Measurements from ENCODE around the gene WSCD2. TPM values are rescaled to one million over a fixed set of nuclear protein-coding genes. Genes with fewer than 3 reads are reported as not detected.

Gene WSCD2
- polyA plus RNA-seq, 1 of the 3 experiments (the other 2 are of a cell fraction): 0.03 TPM

DNA sequence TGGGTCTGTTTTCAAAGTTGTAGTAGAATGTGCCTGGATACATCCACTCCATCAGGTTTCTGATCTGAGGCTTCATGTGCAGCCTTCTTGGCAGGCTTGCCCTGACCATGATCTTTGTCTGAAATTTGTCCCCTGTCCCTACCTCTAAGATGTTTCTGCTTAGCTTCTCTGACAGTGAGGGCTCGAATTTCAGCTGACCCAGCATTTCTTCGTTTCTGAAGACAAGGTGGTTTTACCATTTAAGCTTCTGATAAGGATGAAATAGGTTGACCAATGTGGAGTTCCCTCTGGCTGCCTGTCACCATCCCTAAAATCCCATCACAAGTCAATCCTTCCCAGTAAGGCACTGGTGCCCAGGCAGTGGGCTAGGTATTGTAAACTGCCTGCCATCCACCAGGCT, 153.1 kb downstream of the WSCD2 start:
- TF ChIP-seq GATA2 (CRISPR knock-in tag; IDR thresholded peaks at IDR 0.05) (no peak), TCF12 (IDR thresholded peaks at IDR 0.05) (no peak), NFIC (IDR thresholded peaks at IDR 0.05; ENCODE audit: borderline replicate concordance) (no peak), RFX5 (IDR thresholded peaks at IDR 0.05; ENCODE audit: low read length) (no peak), FOXJ3 (CRISPR knock-in tag; IDR thresholded peaks at IDR 0.05) (no peak), JUND (IDR thresholded peaks at IDR 0.05) (no peak), RCOR1 (IDR thresholded peaks at IDR 0.05; ENCODE audit: low read length) (no peak), NRF1 (IDR thresholded peaks at IDR 0.05; ENCODE audit: low read depth, low read length) (no peak), YY1 (IDR thresholded peaks at IDR 0.05; ENCODE audit: low read depth) (no peak), MXI1 (IDR thresholded peaks at IDR 0.05; ENCODE audit: low read depth, low read length) (no peak)
- TF ChIP-seq, protein P1, sequence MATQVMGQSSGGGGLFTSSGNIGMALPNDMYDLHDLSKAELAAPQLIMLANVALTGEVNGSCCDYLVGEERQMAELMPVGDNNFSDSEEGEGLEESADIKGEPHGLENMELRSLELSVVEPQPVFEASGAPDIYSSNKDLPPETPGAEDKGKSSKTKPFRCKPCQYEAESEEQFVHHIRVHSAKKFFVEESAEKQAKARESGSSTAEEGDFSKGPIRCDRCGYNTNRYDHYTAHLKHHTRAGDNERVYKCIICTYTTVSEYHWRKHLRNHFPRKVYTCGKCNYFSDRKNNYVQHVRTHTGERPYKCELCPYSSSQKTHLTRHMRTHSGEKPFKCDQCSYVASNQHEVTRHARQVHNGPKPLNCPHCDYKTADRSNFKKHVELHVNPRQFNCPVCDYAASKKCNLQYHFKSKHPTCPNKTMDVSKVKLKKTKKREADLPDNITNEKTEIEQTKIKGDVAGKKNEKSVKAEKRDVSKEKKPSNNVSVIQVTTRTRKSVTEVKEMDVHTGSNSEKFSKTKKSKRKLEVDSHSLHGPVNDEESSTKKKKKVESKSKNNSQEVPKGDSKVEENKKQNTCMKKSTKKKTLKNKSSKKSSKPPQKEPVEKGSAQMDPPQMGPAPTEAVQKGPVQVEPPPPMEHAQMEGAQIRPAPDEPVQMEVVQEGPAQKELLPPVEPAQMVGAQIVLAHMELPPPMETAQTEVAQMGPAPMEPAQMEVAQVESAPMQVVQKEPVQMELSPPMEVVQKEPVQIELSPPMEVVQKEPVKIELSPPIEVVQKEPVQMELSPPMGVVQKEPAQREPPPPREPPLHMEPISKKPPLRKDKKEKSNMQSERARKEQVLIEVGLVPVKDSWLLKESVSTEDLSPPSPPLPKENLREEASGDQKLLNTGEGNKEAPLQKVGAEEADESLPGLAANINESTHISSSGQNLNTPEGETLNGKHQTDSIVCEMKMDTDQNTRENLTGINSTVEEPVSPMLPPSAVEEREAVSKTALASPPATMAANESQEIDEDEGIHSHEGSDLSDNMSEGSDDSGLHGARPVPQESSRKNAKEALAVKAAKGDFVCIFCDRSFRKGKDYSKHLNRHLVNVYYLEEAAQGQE (IDR thresholded peaks at IDR 0.05; ENCODE audit: low read depth, low read length): no peak
- TF ChIP-seq, protein P2, sequence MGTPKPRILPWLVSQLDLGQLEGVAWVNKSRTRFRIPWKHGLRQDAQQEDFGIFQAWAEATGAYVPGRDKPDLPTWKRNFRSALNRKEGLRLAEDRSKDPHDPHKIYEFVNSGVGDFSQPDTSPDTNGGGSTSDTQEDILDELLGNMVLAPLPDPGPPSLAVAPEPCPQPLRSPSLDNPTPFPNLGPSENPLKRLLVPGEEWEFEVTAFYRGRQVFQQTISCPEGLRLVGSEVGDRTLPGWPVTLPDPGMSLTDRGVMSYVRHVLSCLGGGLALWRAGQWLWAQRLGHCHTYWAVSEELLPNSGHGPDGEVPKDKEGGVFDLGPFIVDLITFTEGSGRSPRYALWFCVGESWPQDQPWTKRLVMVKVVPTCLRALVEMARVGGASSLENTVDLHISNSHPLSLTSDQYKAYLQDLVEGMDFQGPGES (IDR thresholded peaks at IDR 0.05; ENCODE audit: low read depth, low read length): no peak
- H3K27me3 ChIP-seq (ENCODE audit: insufficient read depth): no peaks in the 10 kb centered on the region
- WGBS (ENCODE audit: low lambda C conversion rate): 17% methylated on average over 2 of the region's 2 CpGs

DNA sequence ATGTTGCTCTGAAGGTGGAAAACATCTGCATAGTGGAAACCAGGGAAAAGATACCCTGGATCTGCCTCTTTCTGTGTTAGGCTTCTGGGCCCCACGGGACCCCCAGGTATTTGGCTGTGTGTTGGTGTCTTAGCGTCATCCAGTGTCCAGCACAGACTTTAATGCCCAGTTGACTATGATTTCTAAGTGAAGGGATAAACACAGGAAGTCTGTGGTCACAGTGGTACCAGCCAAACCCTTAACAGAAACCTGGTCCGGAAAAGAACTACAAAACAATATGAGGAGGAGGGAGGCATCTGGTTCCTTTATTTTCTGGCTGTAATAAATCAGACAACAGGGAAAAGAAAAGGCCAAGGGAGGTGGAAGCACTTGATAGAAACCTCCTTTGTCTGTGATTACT, 153.6 kb downstream of the WSCD2 start:
- Histone ChIP-seq H3K79me2 (ENCODE audit: insufficient read depth) (no peaks in the 10 kb centered on the region), H3K9me3 (no peaks in the 10 kb centered on the region), H3K27ac (ENCODE audit: low read depth in 2 of 2, low read length in 1 of 2) (no peak overlapping the region), H3K36me3 (replicated peaks in 1 of 2; ENCODE audit: control insufficient read depth in 1 of 2, insufficient read depth in 2 of 2, low read length in 1 of 2) (no peaks in the 10 kb centered on the region), H3K9ac (no peak overlapping the region), H3K4me2 (no peak overlapping the region), H3K4me3 (ENCODE audit: low read depth in 2 of 2, low read length in 1 of 2) (no peak overlapping the region), H2AFZ (ENCODE audit: low read depth) (no peak overlapping the region), H3F3A (replicated peaks; ENCODE audit: insufficient read depth) (no peaks in the 10 kb centered on the region), H3K27me3 (ENCODE audit: insufficient read depth) (no peaks in the 10 kb centered on the region), H4K20me1 (ENCODE audit: insufficient read depth) (no peaks in the 10 kb centered on the region), H3K9me2 (no peaks in the 10 kb centered on the region), H3K4me1 (ENCODE audit: control insufficient read depth in 1 of 2, insufficient read depth in 2 of 2, low read depth in 1 of 2, low read length in 1 of 2) (no peaks in the 10 kb centered on the region; a peak in 1 of 4 replicates)
- TF ChIP-seq TEAD4 (IDR thresholded peaks at IDR 0.05; ENCODE audit: borderline replicate concordance, insufficient read depth) (no peak), JUND (IDR thresholded peaks at IDR 0.05) (no peak), MAX (IDR thresholded peaks at IDR 0.05; ENCODE audit: low read depth) (no peak), EP300 (IDR thresholded peaks at IDR 0.05; ENCODE audit: borderline replicate concordance in 1 of 2, low read depth in 1 of 2, low read length in 1 of 2) (no peak), POLR2AphosphoS5 (IDR thresholded peaks at IDR 0.05; ENCODE audit: low read depth, low read length) (no peak), CHD2 (IDR thresholded peaks at IDR 0.05; ENCODE audit: low read length, partially characterized antibody) (no peak)
- TF ChIP-seq, protein P3, sequence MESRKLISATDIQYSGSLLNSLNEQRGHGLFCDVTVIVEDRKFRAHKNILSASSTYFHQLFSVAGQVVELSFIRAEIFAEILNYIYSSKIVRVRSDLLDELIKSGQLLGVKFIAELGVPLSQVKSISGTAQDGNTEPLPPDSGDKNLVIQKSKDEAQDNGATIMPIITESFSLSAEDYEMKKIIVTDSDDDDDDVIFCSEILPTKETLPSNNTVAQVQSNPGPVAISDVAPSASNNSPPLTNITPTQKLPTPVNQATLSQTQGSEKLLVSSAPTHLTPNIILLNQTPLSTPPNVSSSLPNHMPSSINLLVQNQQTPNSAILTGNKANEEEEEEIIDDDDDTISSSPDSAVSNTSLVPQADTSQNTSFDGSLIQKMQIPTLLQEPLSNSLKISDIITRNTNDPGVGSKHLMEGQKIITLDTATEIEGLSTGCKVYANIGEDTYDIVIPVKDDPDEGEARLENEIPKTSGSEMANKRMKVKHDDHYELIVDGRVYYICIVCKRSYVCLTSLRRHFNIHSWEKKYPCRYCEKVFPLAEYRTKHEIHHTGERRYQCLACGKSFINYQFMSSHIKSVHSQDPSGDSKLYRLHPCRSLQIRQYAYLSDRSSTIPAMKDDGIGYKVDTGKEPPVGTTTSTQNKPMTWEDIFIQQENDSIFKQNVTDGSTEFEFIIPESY (IDR thresholded peaks at IDR 0.05; ENCODE audit: borderline replicate concordance, low read depth): no peak
- TF ChIP-seq, protein P2 (IDR thresholded peaks at IDR 0.05; ENCODE audit: low read depth, low read length): no peak
- no peak for DNase-seq
- ChIA-PET CTCF (no interaction called here), POLR2A (no interaction called here)
- WGBS (ENCODE audit: low lambda C conversion rate): 32% methylated on average over 3 of the region's 3 CpGs

More for the DNA sequence above, 153.1 kb downstream of the WSCD2 start:
- no peaks in the 10 kb centered on the region for H3K79me2 ChIP-seq (ENCODE audit: insufficient read depth)
- H3K27ac ChIP-seq (ENCODE audit: low read depth in 2 of 2, low read length in 1 of 2): no peak overlapping the region
- no peak overlapping the region for H3K4me3 ChIP-seq (ENCODE audit: low read depth in 2 of 2, low read length in 1 of 2)
- no peak overlapping the region for H3K9ac ChIP-seq
- H3K36me3 ChIP-seq (replicated peaks in 1 of 2; ENCODE audit: control insufficient read depth in 1 of 2, insufficient read depth in 2 of 2, low read length in 1 of 2): no peaks in the 10 kb centered on the region
- no peak overlapping the region for H3K4me2 ChIP-seq
- H3K9me2 ChIP-seq: no peaks in the 10 kb centered on the region
- CTCF ChIA-PET: no interaction called here
- H3K4me1 ChIP-seq (ENCODE audit: control insufficient read depth in 1 of 2, insufficient read depth in 2 of 2, low read depth in 1 of 2, low read length in 1 of 2): no peaks in the 10 kb centered on the region; a peak in 1 of 4 replicates
- H3K9me3 ChIP-seq: no peaks in the 10 kb centered on the region
- no peaks in the 10 kb centered on the region for H3F3A ChIP-seq (replicated peaks; ENCODE audit: insufficient read depth)
- POLR2A ChIA-PET: no interaction called here
- no peak for DNase-seq
- no peak overlapping the region for H2AFZ ChIP-seq (ENCODE audit: low read depth)
- H4K20me1 ChIP-seq (ENCODE audit: insufficient read depth): no peaks in the 10 kb centered on the region

Measured in SK-N-SH (cell line).